Right renal cortex interstitium (tissue), 3 donors: ENCODE results near the gene LMLN. TPM values are rescaled to one million over a fixed set of nuclear protein-coding genes. Genes with fewer than 3 reads are reported as not detected.
"Not testable (repeated sequence)": the region's sequence is repeated elsewhere in the genome, so short reads cannot be mapped to it uniquely, and the experiment has no call there.

Experiments used
- DNase-seq, 3 donors: peaks; one replicate each; pipeline ENCODE4 v3.0.0-alpha.2; 2013; ENCODE audit warnings: low read depth in 3 of 3, low spot score in 2 of 3
- polyA plus RNA-seq, 3 donors: library from polyadenylated mRNA; unstranded; fragments of 120-200 nt; gene quantifications; one replicate each; pipeline ENCODE4 v1.2.1, GENCODE V29; 2013; ENCODE audit not compliant: insufficient read length in 3 of 3

Gene LMLN
- polyA plus RNA-seq, 3 donors, result 8.2 to 8.4 (median 8.2) TPM

- no peak for DNase-seq
Observed at GRCh38 chr3:197955892-197956477, 4.0 kb upstream of the LMLN start.

- no peak for DNase-seq
Observed at GRCh38 chr3:197956626-197956988, 3.4 kb upstream of the LMLN start.

GRCh38 chr3:197957790-197958133 is 2.3 kb upstream of the LMLN start:
- DNase-seq, result no peak

GRCh38 chr3:197958346-197958745 is 1.7 kb upstream of the LMLN start:
- no peak for DNase-seq

GRCh38 chr3:197958848-197959247 is 1.2 kb upstream of the LMLN start:
- not testable (repeated sequence) for DNase-seq

- no peak for DNase-seq
Observed at GRCh38 chr3:197959500-197959890, 522 bp upstream of the LMLN start.

GRCh38 chr3:197960694-197961581 is 921 bp downstream of the LMLN start:
- DNase-seq, result no peak

DNA sequence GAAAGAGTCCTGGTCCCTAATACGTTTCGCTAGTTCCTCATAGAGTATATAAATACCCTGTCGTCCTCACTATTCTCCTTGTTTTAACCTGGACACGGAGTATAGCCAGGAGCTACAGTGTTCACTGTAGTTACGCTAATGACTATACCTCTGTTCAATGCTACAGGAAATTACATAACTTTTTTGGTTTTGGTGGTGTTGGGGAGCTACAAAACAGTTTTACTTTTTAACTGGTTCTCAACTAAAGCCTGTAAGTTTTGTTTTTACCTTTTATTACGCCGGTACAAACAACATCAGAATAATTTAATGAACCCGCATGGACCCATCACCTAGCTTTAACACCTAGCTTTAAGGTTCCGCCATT is 1.5 kb downstream of the LMLN start:
- no peak for DNase-seq

DNA sequence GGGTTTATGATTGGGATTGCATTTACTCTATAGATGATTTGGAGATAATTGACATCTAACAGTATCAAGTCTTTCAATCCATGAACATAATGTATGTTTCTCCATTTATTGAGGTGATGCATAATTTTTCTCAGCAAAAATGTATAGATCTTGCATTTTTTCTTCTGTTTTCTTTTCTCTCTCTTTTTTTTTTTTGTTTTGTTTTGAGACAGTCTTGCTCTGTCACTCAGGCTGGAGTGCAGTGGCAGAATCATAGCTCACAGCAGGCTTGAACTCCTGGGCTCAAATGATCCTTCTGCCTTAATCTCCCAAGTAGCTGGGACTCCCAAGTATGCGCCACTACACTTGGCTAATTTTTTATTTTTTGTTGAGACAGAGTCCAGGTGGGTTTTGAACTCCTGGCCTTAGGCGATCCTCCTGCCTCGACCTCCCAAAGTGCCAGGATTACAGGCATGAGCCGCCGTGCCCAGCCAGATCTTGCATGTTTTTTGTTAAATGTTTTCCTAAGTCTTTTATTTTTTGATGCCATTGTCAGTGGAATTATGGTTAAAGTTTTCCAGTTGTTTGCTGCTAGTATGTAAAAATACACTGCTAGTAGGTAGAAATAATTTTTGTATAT is 3.1 kb downstream of the LMLN start:
- DNase-seq, result no peak

DNA sequence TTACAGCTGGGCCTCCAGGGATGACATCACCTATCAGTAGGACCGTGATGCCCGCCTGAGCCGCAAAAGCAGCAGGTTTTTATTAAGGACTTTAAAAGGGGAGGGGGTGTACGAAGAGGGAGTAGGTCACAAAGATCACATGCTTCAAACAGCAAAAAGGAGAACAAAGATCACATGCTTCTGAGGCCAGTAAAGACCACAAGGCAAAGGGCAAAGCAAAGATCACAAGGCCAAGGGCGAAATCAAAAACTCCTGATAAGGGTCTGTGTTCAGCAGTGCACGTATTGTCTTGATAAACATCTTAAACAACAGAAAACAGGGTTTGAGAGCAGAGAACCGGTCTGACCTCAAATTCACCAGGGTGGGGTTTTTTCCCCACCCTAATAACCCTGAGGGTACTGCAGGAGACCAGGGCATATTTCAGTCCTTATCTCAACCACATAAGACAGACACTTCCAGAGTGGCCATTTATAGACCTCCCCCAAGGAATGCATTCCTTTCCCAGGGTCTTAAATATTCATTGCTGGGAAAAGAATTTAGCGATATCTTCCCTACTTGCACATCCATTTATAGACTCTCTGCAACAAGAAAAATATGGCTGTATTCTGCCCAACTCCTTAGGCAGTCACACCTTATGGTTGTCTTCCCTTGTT is 7.4 kb downstream of the LMLN start:
- DNase-seq, result not testable (repeated sequence)

- DNase-seq, result no peak
Observed at GRCh38 chr3:197970588-197970987, 10.6 kb downstream of the LMLN start.

DNA sequence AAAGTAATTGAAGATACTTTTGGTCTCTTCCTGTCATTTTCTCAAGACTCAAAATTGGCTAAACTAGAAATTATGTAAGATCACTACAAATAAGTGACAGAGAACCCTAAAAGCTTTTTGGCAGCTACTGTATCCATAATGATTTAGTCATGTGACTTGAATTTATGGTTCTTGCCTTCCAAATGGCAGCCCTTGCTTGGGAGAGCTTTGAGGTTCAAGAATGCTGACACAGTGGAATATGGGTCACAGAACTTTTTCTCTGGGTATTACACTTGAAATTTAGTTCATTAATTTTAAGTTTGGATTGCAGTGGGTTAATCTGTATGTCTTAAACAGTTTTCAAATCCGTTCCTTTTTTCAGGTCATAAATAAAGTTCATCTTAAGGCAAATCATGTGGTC is 14.0 kb downstream of the LMLN start:
- DNase-seq, result no peak

DNA sequence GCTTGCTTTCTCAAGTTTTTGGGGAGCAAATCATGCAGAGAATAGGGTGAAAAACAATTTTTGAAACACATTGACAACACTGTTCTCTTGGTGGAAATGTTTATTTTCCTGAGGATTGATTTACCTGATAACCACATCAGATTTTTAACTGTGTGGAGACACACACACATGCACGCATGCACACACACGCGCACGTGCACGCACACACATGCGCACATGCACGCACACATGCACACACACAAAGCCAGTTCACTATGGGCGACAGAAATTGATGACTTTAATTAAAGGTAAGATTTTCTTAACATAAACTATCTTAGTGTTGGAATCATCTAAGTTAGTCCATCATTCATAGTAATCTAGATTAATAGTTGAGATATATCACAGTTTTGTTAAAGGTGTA is 15.3 kb downstream of the LMLN start:
- DNase-seq, result no peak

GRCh38 chr3:197983076-197983475 is 23.1 kb downstream of the LMLN start:
- DNase-seq, result no peak

DNA sequence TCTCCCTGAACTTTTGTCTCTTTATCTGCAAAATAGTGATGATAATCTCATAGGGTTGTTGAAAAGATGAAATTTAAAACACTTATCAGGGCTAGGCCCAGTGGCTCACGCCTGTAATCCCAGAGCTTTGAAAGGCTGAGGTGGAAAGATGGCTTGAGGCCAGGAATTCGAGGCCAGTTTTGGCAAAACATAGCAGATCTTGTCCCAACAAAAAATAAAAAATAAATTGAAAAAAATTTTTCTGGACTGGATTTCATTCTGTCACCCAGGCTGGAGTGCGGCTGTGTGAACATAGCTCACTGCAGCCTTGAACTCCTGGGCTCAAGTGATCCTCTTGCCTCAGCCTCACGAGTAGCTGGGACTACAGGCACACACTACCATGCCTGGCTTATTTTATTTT is 29.6 kb downstream of the LMLN start:
- DNase-seq, result no peak

GRCh38 chr3:197994736-197995135 is 34.7 kb downstream of the LMLN start:
- DNase-seq, result no peak

DNA sequence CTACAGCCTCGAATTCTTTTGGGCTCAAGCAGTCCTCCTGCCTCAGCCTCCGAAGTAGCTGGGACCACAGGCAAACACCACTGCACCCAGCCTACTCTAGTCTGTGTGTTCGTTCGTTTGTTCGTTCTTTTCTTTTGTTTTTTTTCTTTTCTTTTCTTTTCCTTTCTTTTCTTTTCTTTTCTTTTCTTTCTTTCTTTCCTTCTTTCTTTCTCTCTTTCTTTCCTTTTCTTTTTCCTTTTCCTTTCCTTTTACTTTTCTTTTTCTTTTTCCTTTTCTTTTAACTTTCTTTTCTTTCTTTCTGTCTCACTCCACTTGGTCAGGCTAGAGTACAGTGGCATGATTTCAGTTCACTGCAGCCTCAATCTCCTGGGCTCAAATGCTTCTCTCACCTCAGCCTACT is 36.8 kb downstream of the LMLN start:
- no peak for DNase-seq

GRCh38 chr3:197997936-197998335 is 37.9 kb downstream of the LMLN start:
- no peak for DNase-seq

DNA sequence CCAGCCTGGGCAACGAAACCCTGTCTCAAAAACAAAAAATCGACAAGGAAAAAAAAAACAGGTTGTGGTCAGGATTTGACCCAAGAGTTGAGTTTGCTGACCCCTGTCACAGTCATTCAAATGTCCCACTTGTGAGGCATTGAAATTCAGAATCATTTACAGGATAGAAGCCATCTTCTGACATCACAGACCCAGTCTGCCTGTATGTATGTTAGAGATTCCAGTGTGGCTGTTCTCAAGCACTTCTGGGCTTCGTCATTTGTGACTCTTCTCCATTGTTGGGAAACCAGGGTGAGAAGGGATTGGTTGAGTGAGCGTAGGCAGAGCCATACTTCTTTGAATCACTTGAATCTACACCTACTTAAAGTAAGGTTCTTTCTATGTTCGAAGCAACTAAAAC is 57.1 kb downstream of the LMLN start:
- no peak for DNase-seq

DNA sequence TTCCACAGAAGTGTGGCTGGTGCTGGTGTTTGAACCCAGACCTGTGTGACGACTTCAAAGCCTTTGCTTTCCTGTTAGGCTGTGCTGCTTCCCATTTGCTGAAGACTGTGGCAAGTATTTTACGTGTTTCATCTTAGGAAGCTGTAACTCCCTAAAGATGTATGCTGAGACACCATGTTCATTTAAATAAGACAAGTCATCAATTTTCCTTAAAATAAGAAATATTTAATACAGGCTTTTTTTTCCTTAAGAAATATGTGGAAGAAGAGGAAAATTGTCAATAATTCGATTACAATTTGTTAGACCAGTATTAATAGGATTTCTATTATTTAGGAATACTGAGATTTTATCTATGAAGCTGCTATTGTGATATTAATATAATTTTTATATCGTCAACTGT is 58.4 kb downstream of the LMLN start:
- no peak for DNase-seq

DNA sequence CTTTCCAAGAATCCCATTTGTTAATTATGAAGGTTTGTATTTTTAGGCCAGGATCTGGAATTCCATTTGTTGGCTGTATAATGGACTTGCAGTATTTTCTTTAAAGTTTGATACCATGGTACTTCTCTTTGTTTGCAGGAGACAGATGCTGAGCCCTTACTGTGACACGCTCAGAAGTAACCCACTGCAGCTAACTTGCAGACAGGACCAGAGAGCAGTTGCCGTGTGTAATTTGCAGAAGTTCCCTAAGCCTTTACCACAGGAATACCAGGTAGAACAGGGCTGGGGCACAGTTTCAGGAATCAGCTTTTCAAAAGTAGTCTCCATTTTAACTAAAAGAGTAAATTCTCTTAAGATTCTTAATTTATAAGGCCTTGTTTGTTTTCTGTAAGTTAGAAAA is 59.1 kb downstream of the LMLN start:
- DNase-seq, result no peak

DNA sequence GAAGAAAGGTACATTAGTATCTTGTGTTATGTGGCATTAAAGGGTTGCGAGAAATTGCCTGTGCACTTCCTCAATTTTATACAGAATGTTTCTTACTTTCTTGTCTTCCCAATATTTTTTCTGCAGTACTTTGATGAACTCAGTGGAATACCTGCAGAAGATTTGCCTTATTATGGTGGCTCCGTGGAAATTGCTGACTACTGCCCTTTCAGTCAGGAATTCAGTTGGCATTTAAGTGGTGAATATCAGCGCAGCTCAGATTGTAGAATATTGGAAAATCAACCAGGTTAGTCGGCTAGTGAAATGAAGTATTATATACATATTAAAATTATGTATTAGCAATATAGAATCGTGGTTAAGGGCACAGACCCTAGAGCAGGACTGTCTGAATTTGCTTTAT is 61.3 kb downstream of the LMLN start:
- DNase-seq, result no peak
